Panc1 (cell line): ENCODE data around the gene PCYT2. TPM values are rescaled to one million over a fixed set of nuclear protein-coding genes. Genes with fewer than 3 reads are reported as not detected.

Source experiments
- ATAC-seq: fragments of 200-7000 bp; cut with Tn5 transposase; 2 replicates; pipeline ENCODE4 v1.9.1; 2020; ENCODE audit warnings: mild to moderate bottlenecking, moderate library complexity
- BruUV-seq: library from RNA; stranded (reverse); fragments of 400-500 nt; replicated peaks from 2 replicates; lab custom pipeline; 2021; lab: Mats Ljungman, UMichigan
- CTCF ChIA-PET: fragments of 300-600 bp; sonication (Branson Sonifier 250); formaldehyde crosslinking; loops from one replicate; lab custom pipeline; 2022; ENCODE audit warnings: antibody characterized with exemption; lab: Charles Lee
- POLR2A ChIA-PET: fragments of 300-600 bp; sonication (Branson Sonifier 250); formaldehyde crosslinking; loops from one replicate; lab custom pipeline; 2022; ENCODE audit warnings: antibody characterized with exemption; lab: Charles Lee
- DNase-seq: peaks from one replicate; pipeline ENCODE4 v3.0.0-alpha.2; 2010; ENCODE audit warnings: low read depth, low spot score
- H3K27ac ChIP-seq: 2 replicates; pipeline ENCODE4 v1.5.1; 2011; ENCODE audit warnings: mild to moderate bottlenecking, low read length, inconsistent platforms
- H3K27me3 ChIP-seq: fragments of 200-500 bp; sonication (Bioruptor generic); 2 replicates; pipeline ENCODE4 v1.6.0; 2014; ENCODE audit warnings: low read length, inconsistent platforms; ENCODE audit not compliant: control insufficient read depth, insufficient read depth
- H3K36me3 ChIP-seq: fragments of 200-500 bp; sonication (Bioruptor generic); 2 replicates; pipeline ENCODE4 v1.5.1; 2014; ENCODE audit warnings: inconsistent platforms, mild to moderate bottlenecking, low read length, moderate library complexity; ENCODE audit not compliant: control insufficient read depth, insufficient read depth
- H3K4me1 ChIP-seq: 2 replicates; pipeline ENCODE4 v1.5.1; 2011; ENCODE audit warnings: inconsistent platforms, mild to moderate bottlenecking, low read length, moderate library complexity; ENCODE audit not compliant: control insufficient read depth, insufficient read depth
- H3K4me3 ChIP-seq, 2 experiments: 2 replicates each; pipeline ENCODE4 v1.5.1; 2011 to 2012; ENCODE audit warnings: low read depth in 2 of 2, low read length in 2 of 2, mild to moderate bottlenecking in 2 of 2, inconsistent platforms in 1 of 2, moderate library complexity in 1 of 2
- H3K9me3 ChIP-seq: fragments of 200-500 bp; sonication (Bioruptor generic); 2 replicates; pipeline ENCODE4 v1.5.1; 2014; ENCODE audit warnings: low read depth, mild to moderate bottlenecking, inconsistent platforms, low read length, moderate library complexity; ENCODE audit not compliant: control insufficient read depth, insufficient read depth
- POLR2AphosphoS5 ChIP-seq: IDR thresholded peaks from 2 replicates; pipeline ENCODE4 v1.6.1; 2012; ENCODE audit warnings: mild to moderate bottlenecking, low read depth, low read length, moderate library complexity
- SIN3A ChIP-seq: IDR thresholded peaks from 2 replicates; pipeline ENCODE4 v1.6.1; 2012; ENCODE audit warnings: low read depth, mild to moderate bottlenecking, low read length, moderate library complexity, borderline replicate concordance; ENCODE audit not compliant: insufficient read depth
- TCF7L2 ChIP-seq: IDR thresholded peaks from 2 replicates; pipeline ENCODE4 v1.6.1; 2011; ENCODE audit warnings: mild to moderate bottlenecking, low read depth, low read length, inconsistent platforms
- in situ Hi-C: cut with HindIII; loops from 2 replicates; pipeline ENCODE4 v1.10.0; 2016; ENCODE audit warnings: low sequenced_read_pairs, low pct_unique_long_range_greater_than_20kb
- intact Hi-C: fragments of 100-400 bp; cut with micrococcal nuclease; formaldehyde crosslinking; loops from one replicate; pipeline ENCODE4 v1.10.0; 2022; ENCODE audit not compliant: unreplicated experiment
- total RNA-seq: library from RNA; stranded (reverse); gene quantifications from one replicate; pipeline ENCODE4 v1.2.1, GENCODE V29; 2021; ENCODE audit not compliant: unreplicated experiment
- TF ChIP-seq, protein P1 (sequence below), 2 experiments: IDR thresholded peaks; 2 replicates each; pipeline ENCODE4 v1.6.1; 2011 to 2012; ENCODE audit warnings: low read depth in 2 of 2, control low read depth in 1 of 2, low read length in 1 of 2, mild to moderate bottlenecking in 1 of 2, moderate library complexity in 1 of 2; ENCODE audit not compliant: insufficient read depth in 1 of 2
- TF ChIP-seq, protein P2 (sequence below): fragments of 450-650 bp; IDR thresholded peaks from 2 replicates; pipeline ENCODE4 v1.5.1; 2017; ENCODE audit warnings: mild to moderate bottlenecking

The PCYT2 gene
- total RNA-seq, 1 experiment from 2014 or later = 91.2 TPM

DNA sequence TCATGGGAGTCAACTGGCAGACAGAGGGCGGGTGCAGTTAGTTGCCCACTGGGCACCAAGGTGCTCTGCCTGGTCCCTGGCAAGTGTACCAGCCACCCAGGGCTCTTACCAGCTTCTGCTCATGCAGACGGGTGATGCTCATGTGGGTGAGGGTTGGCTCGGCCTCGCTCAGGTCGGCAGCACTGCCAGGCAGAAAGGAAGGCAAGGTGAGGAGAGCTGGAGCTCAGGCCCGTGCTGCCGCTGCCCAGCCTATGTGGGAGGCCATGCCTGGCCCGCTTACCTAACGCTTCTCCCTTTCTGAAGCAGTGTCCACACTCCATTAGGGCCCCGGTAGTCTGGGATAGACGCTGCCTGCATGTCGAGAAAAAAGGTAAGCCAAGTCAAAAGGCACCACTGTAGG, 4.1 kb upstream of the PCYT2 start:
- intact Hi-C loops = no loop called here
- no peak overlapping the region for H3K4me3 ChIP-seq
- H3K27me3 ChIP-seq = no peaks in the 10 kb centered on the region
- no peak overlapping the region for H3K27ac ChIP-seq
- ChIA-PET CTCF (no interaction called here), POLR2A (interaction anchor here (1.3 kb wide), 1 partner anchor 9 kb away, joined by 3 read pairs; no protein-coding TSS in a partner anchor)
- H3K4me1 ChIP-seq = peaks cover 44% of the 10 kb centered on the region
- H3K9me3 ChIP-seq = no peaks in the 10 kb centered on the region
- BruUV-seq = no TSS peak
- peaks cover 14% of the 10 kb centered on the region for H3K36me3 ChIP-seq
- DNase-seq (no peak), ATAC-seq (no peak)
- TF ChIP-seq SIN3A = no peak
- TF ChIP-seq POLR2AphosphoS5 = no peak
- TF ChIP-seq, protein P1, sequence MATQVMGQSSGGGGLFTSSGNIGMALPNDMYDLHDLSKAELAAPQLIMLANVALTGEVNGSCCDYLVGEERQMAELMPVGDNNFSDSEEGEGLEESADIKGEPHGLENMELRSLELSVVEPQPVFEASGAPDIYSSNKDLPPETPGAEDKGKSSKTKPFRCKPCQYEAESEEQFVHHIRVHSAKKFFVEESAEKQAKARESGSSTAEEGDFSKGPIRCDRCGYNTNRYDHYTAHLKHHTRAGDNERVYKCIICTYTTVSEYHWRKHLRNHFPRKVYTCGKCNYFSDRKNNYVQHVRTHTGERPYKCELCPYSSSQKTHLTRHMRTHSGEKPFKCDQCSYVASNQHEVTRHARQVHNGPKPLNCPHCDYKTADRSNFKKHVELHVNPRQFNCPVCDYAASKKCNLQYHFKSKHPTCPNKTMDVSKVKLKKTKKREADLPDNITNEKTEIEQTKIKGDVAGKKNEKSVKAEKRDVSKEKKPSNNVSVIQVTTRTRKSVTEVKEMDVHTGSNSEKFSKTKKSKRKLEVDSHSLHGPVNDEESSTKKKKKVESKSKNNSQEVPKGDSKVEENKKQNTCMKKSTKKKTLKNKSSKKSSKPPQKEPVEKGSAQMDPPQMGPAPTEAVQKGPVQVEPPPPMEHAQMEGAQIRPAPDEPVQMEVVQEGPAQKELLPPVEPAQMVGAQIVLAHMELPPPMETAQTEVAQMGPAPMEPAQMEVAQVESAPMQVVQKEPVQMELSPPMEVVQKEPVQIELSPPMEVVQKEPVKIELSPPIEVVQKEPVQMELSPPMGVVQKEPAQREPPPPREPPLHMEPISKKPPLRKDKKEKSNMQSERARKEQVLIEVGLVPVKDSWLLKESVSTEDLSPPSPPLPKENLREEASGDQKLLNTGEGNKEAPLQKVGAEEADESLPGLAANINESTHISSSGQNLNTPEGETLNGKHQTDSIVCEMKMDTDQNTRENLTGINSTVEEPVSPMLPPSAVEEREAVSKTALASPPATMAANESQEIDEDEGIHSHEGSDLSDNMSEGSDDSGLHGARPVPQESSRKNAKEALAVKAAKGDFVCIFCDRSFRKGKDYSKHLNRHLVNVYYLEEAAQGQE (IDR thresholded peaks at IDR 0.05; ENCODE audit: insufficient read depth in 1 of 2, low read depth in 2 of 2, low read length in 1 of 2) = no peak
- TF ChIP-seq, protein P2, sequence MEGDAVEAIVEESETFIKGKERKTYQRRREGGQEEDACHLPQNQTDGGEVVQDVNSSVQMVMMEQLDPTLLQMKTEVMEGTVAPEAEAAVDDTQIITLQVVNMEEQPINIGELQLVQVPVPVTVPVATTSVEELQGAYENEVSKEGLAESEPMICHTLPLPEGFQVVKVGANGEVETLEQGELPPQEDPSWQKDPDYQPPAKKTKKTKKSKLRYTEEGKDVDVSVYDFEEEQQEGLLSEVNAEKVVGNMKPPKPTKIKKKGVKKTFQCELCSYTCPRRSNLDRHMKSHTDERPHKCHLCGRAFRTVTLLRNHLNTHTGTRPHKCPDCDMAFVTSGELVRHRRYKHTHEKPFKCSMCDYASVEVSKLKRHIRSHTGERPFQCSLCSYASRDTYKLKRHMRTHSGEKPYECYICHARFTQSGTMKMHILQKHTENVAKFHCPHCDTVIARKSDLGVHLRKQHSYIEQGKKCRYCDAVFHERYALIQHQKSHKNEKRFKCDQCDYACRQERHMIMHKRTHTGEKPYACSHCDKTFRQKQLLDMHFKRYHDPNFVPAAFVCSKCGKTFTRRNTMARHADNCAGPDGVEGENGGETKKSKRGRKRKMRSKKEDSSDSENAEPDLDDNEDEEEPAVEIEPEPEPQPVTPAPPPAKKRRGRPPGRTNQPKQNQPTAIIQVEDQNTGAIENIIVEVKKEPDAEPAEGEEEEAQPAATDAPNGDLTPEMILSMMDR = no peak
- no peak for TF ChIP-seq TCF7L2
- in situ Hi-C loops = no loop called here

DNA sequence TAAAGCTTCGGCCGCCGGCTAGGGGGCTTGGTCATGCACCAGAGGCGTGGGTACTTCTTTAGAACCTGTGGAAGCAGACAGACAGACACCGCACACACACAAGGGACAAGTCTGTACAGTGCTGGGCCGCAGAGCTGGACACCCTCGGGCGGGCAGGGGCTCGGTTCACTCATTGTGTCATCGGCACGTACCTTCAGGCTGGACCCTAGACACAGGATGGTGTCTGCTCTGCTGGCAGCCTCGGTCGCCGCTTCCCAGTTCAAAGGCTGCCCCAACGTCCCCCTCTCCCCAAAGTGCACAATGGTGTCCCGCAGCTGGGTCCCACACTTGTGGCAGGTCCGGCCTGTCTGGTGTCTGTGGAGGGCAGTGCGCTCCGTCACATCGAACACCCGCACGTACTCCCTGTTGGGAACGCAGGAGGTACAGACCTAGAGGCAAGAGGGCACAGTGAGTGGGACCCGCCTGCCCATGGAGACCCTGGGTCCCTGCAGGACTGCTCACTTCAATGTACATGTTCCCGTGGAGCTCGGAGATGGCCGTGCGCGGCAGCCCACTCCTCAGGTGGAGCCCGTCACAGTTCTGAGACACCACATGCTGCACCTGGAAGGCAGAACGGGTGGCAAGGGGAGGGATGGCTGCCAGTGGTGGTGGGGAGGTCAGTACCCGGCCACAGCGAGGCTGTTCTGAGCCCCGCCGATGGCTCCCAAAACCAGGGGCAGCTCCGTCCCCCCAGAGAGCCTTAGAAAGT, 3.1 kb upstream of the PCYT2 start:
- Histone ChIP-seq H3K4me3 (no peak overlapping the region), H3K36me3 (peaks cover 14% of the 10 kb centered on the region), H3K27me3 (no peaks in the 10 kb centered on the region), H3K9me3 (no peaks in the 10 kb centered on the region), H3K4me1 (peaks cover 42% of the 10 kb centered on the region), H3K27ac (no peak overlapping the region)
- intact Hi-C loops = no loop called here
- in situ Hi-C loops = no loop called here
- CTCF ChIA-PET = no interaction called here
- DNase-seq = no peak
- TF ChIP-seq SIN3A = no peak
- no peak for TF ChIP-seq TCF7L2
- no peak for TF ChIP-seq POLR2AphosphoS5
- TF ChIP-seq, protein P2 = no peak
- TF ChIP-seq, protein P1 (IDR thresholded peaks at IDR 0.05; ENCODE audit: insufficient read depth in 1 of 2, low read depth in 2 of 2, low read length in 1 of 2) = no peak
- BruUV-seq = no TSS peak
- ATAC-seq = no peak
- POLR2A ChIA-PET = interaction anchor here (0.5 kb wide), 1 partner anchor 905 kb away, joined by 4 read pairs; no protein-coding TSS in a partner anchor
